Measurements from ENCODE around the gene PYGO2. TPM values are rescaled to one million over a fixed set of nuclear protein-coding genes. Genes with fewer than 3 reads are reported as not detected.

PYGO2 gene
- total and polyA plus RNA-seq, 8 donors = 26.6 to 42.9 (median 37.3) TPM

GRCh38 chr1:154941333-154942013 is 20.1 kb downstream of the PYGO2 start:
- H3K27ac ChIP-seq = peak overlapping the region in 1 of 2 donors; percentile 66
- DNase-seq (no peak), ATAC-seq (no peak)
- peaks cover 12 to 44% of the 10 kb centered on the region in 2 donors for H3K4me1 ChIP-seq
- H3K36me3 ChIP-seq = peaks cover 0 to 21% of the 10 kb centered on the region in 2 donors
- no peak overlapping the region for H3K4me3 ChIP-seq
- H3K27me3 ChIP-seq = no peaks in the 10 kb centered on the region
- intact Hi-C loops (cut with DNase I) = no loop called here
- TF ChIP-seq CTCF (IDR thresholded peaks at IDR 0.05) = no peak
- H3K9me3 ChIP-seq = no peaks in the 10 kb centered on the region

- Histone ChIP-seq H3K9me3 (no peaks in the 10 kb centered on the region), H3K36me3 (peaks cover 0 to 13% of the 10 kb centered on the region in 2 donors), H3K4me3 (no peak overlapping the region), H3K4me1 (peaks cover 15 to 50% of the 10 kb centered on the region in 2 donors), H3K27me3 (no peaks in the 10 kb centered on the region), H3K27ac (no peak overlapping the region)
- intact Hi-C loops (cut with DNase I) = no loop called here
- TF ChIP-seq CTCF (IDR thresholded peaks at IDR 0.05) = no peak
- ATAC-seq (no peak), DNase-seq (no peak)
These were observed 20.9 kb downstream of the PYGO2 start for GRCh38 chr1:154940651-154941194.

- intact Hi-C loops (cut with DNase I) = no loop called here
- no peak for ATAC-seq
These were observed 21.4 kb downstream of the PYGO2 start for GRCh38 chr1:154940213-154940560.

GRCh38 chr1:154938604-154939399 is 22.8 kb downstream of the PYGO2 start:
- TF ChIP-seq CTCF (IDR thresholded peaks at IDR 0.05) = no peak
- H3K4me1 ChIP-seq = peaks cover 20 to 53% of the 10 kb centered on the region in 2 donors
- no peak for ATAC-seq
- H3K36me3 ChIP-seq = no peaks in the 10 kb centered on the region
- H3K27ac ChIP-seq = peak overlapping the region; percentile 98 to 99
- DNase-seq = no peak
- H3K9me3 ChIP-seq = no peaks in the 10 kb centered on the region
- intact Hi-C loops (cut with DNase I) = no loop called here
- no peak overlapping the region for H3K4me3 ChIP-seq
- H3K27me3 ChIP-seq = no peaks in the 10 kb centered on the region

More at GRCh38 chr1:154940213-154940560, 21.4 kb downstream of the PYGO2 start:
- peaks cover 20 to 55% of the 10 kb centered on the region in 2 donors for H3K4me1 ChIP-seq
- DNase-seq = no peak
- no peaks in the 10 kb centered on the region for H3K27me3 ChIP-seq
- no peak for TF ChIP-seq CTCF (IDR thresholded peaks at IDR 0.05)
- H3K4me3 ChIP-seq = no peak overlapping the region
- no peaks in the 10 kb centered on the region for H3K9me3 ChIP-seq
- no peak overlapping the region for H3K27ac ChIP-seq
- peaks cover 0 to 8% of the 10 kb centered on the region in 2 donors for H3K36me3 ChIP-seq

GRCh38 chr1:154937988-154938386 is 23.6 kb downstream of the PYGO2 start:
- Histone ChIP-seq H3K4me3 (peak overlapping the region in 1 of 2 donors; percentile 74), H3K9me3 (no peaks in the 10 kb centered on the region), H3K27me3 (no peaks in the 10 kb centered on the region), H3K36me3 (no peaks in the 10 kb centered on the region), H3K4me1 (peaks cover 20 to 45% of the 10 kb centered on the region in 2 donors), H3K27ac (peak overlapping the region; percentile 98 to 99)
- DNase-seq (no peak), ATAC-seq (no peak)
- intact Hi-C loops (cut with DNase I) = no loop called here
- no peak for TF ChIP-seq CTCF (IDR thresholded peaks at IDR 0.05)

Data from left lung (tissue), 10 donors.